Endodermal cell (in vitro differentiated cells): ENCODE data around the gene TRIM50. TPM values are rescaled to one million over a fixed set of nuclear protein-coding genes. Genes with fewer than 3 reads are reported as not detected.
"Not testable (repeated sequence)": the region's sequence is repeated elsewhere in the genome, so short reads cannot be mapped to it uniquely, and the experiment has no call there.

Experiments
- DNase-seq: peaks from one replicate; pipeline ENCODE4 v3.0.0-alpha.2; 2017
- H3K27ac ChIP-seq: 2 replicates; pipeline ENCODE4 v1.5.1; 2013; ENCODE audit warnings: mild to moderate bottlenecking, low read depth, low read length, moderate library complexity
- H3K27me3 ChIP-seq: 2 replicates; pipeline ENCODE4 v1.6.1; 2013; ENCODE audit warnings: mild to moderate bottlenecking, low read length, moderate library complexity; ENCODE audit not compliant: insufficient read depth, control insufficient read depth, poor library complexity, severe bottlenecking
- H3K36me3 ChIP-seq: 2 replicates; pipeline ENCODE4 v1.7.0; 2013; ENCODE audit warnings: mild to moderate bottlenecking, low read length, moderate library complexity; ENCODE audit not compliant: control insufficient read depth, insufficient read depth
- H3K4me1 ChIP-seq: one replicate; pipeline ENCODE4 v1.7.0; 2013; ENCODE audit warnings: low read length; ENCODE audit not compliant: control insufficient read depth, insufficient read depth
- H3K4me3 ChIP-seq: 2 replicates; pipeline ENCODE4 v1.5.1; 2013; ENCODE audit warnings: mild to moderate bottlenecking, low read length, moderate library complexity
- H3K9ac ChIP-seq: 2 replicates; pipeline ENCODE4 v1.6.1; 2013; ENCODE audit warnings: mild to moderate bottlenecking, low read length, moderate library complexity; ENCODE audit not compliant: poor library complexity, severe bottlenecking; ENCODE audit errors: extremely low read depth
- H3K9me3 ChIP-seq: 2 replicates; pipeline ENCODE4 v1.6.1; 2013; ENCODE audit warnings: mild to moderate bottlenecking, low read length, moderate library complexity; ENCODE audit not compliant: control insufficient read depth
- H3K27ac Mint-ChIP-seq: 2 replicates; pipeline ENCODE4 v1.8.0; 2020; ENCODE audit warnings: mixed read lengths
- H3K27me3 Mint-ChIP-seq: 2 replicates; pipeline ENCODE4 v1.8.0; 2021; ENCODE audit warnings: mild to moderate bottlenecking, mixed read lengths; ENCODE audit not compliant: insufficient read depth
- H3K36me3 Mint-ChIP-seq: 2 replicates; pipeline ENCODE4 v1.8.0; 2020; ENCODE audit warnings: low read depth, mixed read lengths
- H3K4me1 Mint-ChIP-seq: 2 replicates; pipeline ENCODE4 v1.8.0; 2020; ENCODE audit warnings: mixed read lengths
- H3K4me3 Mint-ChIP-seq: 2 replicates; pipeline ENCODE4 v1.8.0; 2020; ENCODE audit warnings: mild to moderate bottlenecking, moderate library complexity, mixed read lengths
- H3K9me3 Mint-ChIP-seq: 2 replicates; pipeline ENCODE4 v1.8.0; 2020; ENCODE audit warnings: mild to moderate bottlenecking, mixed read lengths
- WGBS, 2 experiments: methylation state at CpG; one replicate each; pipeline versions ENCODE4 v1.1.5 to v1.1.7; 2013; ENCODE audit warnings: missing lambda C conversion rate in 2 of 2, mixed read lengths in 1 of 2; ENCODE audit not compliant: insufficient coverage in 1 of 2, insufficient read length in 1 of 2; 5-methylcytosine and 5-hydroxymethylcytosine counted together
- total RNA-seq, 2 donors: library from RNA; stranded (reverse); fragmentation: NEBNext Ultra II Directional in 1 of 2; extraction: Animal tissue kit (Norgen Biotek cat#: 25700) in 1 of 2; gene quantifications; 2 replicates in 1 of 2; 3 replicates in 1 of 2; pipeline ENCODE4 v1.2.1, GENCODE V29; 2021
- TF ChIP-seq, protein P1 (sequence below): fragments of 200-600 bp; sonication (generic); conservative IDR thresholded peaks from 2 replicates; pipeline ENCODE4 v1.5.0; 2021; ENCODE audit warnings: antibody characterized with exemption, mild to moderate bottlenecking

Gene TRIM50
- total RNA-seq, 2 donors from 2014 or later: 0.24 to 0.33 TPM

DNA sequence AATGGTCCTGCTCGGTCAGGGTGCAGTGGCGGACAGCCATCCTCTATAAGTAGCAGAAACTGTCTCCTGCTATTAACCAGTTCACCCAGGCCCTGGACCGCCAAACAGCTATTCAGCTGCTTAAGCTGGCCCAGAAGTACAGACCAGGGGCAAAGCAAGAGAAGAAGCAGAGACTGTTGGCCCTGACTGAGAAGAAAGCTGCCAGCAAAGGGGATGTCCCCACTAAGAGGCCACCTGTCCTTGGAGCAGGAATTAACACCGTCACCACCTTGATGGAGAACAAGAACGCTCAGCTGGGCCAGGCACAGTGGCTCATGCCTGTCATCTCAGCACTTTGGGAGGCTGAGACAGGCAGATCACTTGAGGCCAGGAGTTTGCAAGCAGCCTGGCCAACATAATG lies 13.6 kb downstream of the TRIM50 start:
- Histone ChIP-seq H3K27me3 (no peaks in the 10 kb centered on the region), H3K9ac (no peak overlapping the region), H3K36me3 (no peaks in the 10 kb centered on the region), H3K4me1 (no peaks in the 10 kb centered on the region), H3K27ac (no peak overlapping the region), H3K9me3 (no peaks in the 10 kb centered on the region), H3K4me3 (no peak overlapping the region)
- no peaks in the 10 kb centered on the region for H3K36me3 Mint-ChIP-seq
- TF ChIP-seq, protein P1, sequence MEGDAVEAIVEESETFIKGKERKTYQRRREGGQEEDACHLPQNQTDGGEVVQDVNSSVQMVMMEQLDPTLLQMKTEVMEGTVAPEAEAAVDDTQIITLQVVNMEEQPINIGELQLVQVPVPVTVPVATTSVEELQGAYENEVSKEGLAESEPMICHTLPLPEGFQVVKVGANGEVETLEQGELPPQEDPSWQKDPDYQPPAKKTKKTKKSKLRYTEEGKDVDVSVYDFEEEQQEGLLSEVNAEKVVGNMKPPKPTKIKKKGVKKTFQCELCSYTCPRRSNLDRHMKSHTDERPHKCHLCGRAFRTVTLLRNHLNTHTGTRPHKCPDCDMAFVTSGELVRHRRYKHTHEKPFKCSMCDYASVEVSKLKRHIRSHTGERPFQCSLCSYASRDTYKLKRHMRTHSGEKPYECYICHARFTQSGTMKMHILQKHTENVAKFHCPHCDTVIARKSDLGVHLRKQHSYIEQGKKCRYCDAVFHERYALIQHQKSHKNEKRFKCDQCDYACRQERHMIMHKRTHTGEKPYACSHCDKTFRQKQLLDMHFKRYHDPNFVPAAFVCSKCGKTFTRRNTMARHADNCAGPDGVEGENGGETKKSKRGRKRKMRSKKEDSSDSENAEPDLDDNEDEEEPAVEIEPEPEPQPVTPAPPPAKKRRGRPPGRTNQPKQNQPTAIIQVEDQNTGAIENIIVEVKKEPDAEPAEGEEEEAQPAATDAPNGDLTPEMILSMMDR: no peak
- H3K27me3 Mint-ChIP-seq: peaks cover 10% of the 10 kb centered on the region
- no peaks in the 10 kb centered on the region for H3K4me1 Mint-ChIP-seq
- 89 to 91% methylated on average over 4 to 5 of the region's 5 CpGs for WGBS, 2 experiments
- no peak overlapping the region for H3K4me3 Mint-ChIP-seq
- no peak for DNase-seq
- peaks cover 1% of the 10 kb centered on the region for H3K9me3 Mint-ChIP-seq
- H3K27ac Mint-ChIP-seq: no peak overlapping the region

DNA sequence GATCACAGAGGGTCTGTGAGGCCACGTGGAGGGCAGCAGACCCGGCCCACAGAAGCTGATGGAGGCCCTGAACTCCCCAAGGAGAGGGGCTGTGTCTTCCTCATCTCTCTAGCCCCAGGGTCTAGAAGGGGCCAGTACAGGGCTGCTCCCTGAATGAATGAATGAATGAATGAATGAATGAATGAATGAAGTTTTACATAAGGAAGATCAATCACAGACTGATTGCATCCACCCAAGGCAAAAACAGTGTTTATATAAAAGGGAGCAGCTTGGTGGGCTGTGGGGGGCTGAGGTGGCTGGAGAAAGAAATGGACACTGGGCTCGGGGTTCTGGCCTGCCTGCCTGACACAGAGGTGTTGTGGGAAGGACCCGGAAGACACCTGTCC lies 14.4 kb downstream of the TRIM50 start:
- Histone ChIP-seq H3K27me3 (no peaks in the 10 kb centered on the region), H3K9ac (no peak overlapping the region), H3K4me3 (no peak overlapping the region), H3K4me1 (no peaks in the 10 kb centered on the region), H3K9me3 (no peaks in the 10 kb centered on the region), H3K27ac (no peak overlapping the region), H3K36me3 (no peaks in the 10 kb centered on the region)
- DNase-seq: no peak
- Mint-ChIP-seq H3K36me3 (no peaks in the 10 kb centered on the region), H3K4me1 (no peaks in the 10 kb centered on the region), H3K27ac (no peak overlapping the region), H3K27me3 (peaks cover 10% of the 10 kb centered on the region), H3K9me3 (peaks cover 2% of the 10 kb centered on the region), H3K4me3 (no peak overlapping the region)
- TF ChIP-seq, protein P1: no peak
- 91 to 100% methylated on average over 1 to 4 of the region's 4 CpGs for WGBS, 2 experiments

- H3K27me3 Mint-ChIP-seq: peaks cover 10% of the 10 kb centered on the region
- H3K36me3 Mint-ChIP-seq: peaks cover 2% of the 10 kb centered on the region
- Histone ChIP-seq H3K4me3 (no peak overlapping the region), H3K27me3 (no peaks in the 10 kb centered on the region), H3K27ac (no peak overlapping the region), H3K4me1 (no peaks in the 10 kb centered on the region), H3K9me3 (no peaks in the 10 kb centered on the region), H3K36me3 (no peaks in the 10 kb centered on the region), H3K9ac (no peak overlapping the region)
- H3K27ac Mint-ChIP-seq: no peak overlapping the region
- TF ChIP-seq, protein P1: no peak
- peaks cover 2% of the 10 kb centered on the region for H3K4me1 Mint-ChIP-seq
- WGBS, 2 experiments: 93 to 95% methylated on average over 21 to 48 of the region's 48 CpGs
- DNase-seq: no peak
- H3K9me3 Mint-ChIP-seq: peaks cover 2% of the 10 kb centered on the region
- H3K4me3 Mint-ChIP-seq: no peak overlapping the region
Observed at GRCh38 chr7:73312831-73313520, 14.9 kb downstream of the TRIM50 start.

GRCh38 chr7:73311421-73311820 lies 16.5 kb downstream of the TRIM50 start:
- H3K4me3 Mint-ChIP-seq, H3K4me3 ChIP-seq, H3K27me3 Mint-ChIP-seq, H3K4me1 Mint-ChIP-seq, H3K27ac Mint-ChIP-seq, H3K27me3 ChIP-seq, H3K36me3 ChIP-seq, DNase-seq, H3K9me3 Mint-ChIP-seq, H3K4me1 ChIP-seq, H3K9ac ChIP-seq, H3K9me3 ChIP-seq, H3K27ac ChIP-seq: not testable (repeated sequence)
- H3K36me3 Mint-ChIP-seq: peaks cover 14% of the 10 kb centered on the region
- WGBS, 2 experiments: 89 to 100% methylated on average over 3 to 7 of the region's 7 CpGs
